K562 (cell line): ENCODE results near the gene GIGYF1. TPM values are rescaled to one million over a fixed set of nuclear protein-coding genes. Genes with fewer than 3 reads are reported as not detected.

Experiments used
- ATAC-seq: fragments of 200-7000 bp; cut with Tn5 transposase; 3 replicates; pipeline ENCODE4 v1.9.1; 2020; ENCODE audit warnings: moderate library complexity
- BruUV-seq: library from RNA; stranded (reverse); fragments of 400-500 nt; replicated peaks from 2 replicates; lab custom pipeline; 2021; lab: Mats Ljungman, UMichigan
- CTCF ChIA-PET: fragments of 300-600 bp; formaldehyde crosslinking; extraction: SDS; loops from one replicate; lab custom pipeline; 2021; ENCODE audit warnings: low intra/inter-chr PET ratio; lab: Yijun Ruan, JAX
- POLR2A ChIA-PET: fragments of 300-600, 350-650 bp; sonication (Branson Sonifier 250); formaldehyde crosslinking; extraction: SDS; loops from one replicate; lab custom pipeline; 2021; ENCODE audit warnings: antibody characterized with exemption, inconsistent platforms; lab: Yijun Ruan, JAX
- DNase-seq, 4 experiments: peaks; one replicate each; pipeline versions ENCODE4 v3.0.0 to v3.0.0-alpha.2; 2011 to 2018; ENCODE audit warnings: low spot score in 3 of 4, mixed read lengths in 3 of 4; ENCODE audit errors: extremely low read depth in 1 of 4
- FAIRE-seq: peaks from 2 replicates; lab custom pipeline; 2011; peaks lifted over from hg19 to GRCh38; lab: Jason Lieb, UNC
- H2AFZ ChIP-seq: 2 replicates; pipeline ENCODE4 v1.6.0; 2011; ENCODE audit warnings: low read depth, low read length, control low read depth, inconsistent platforms
- H3K27ac ChIP-seq: fragments of 200-600 bp; 3 replicates; pipeline ENCODE4 v1.8.0; 2011; ENCODE audit warnings: low read depth, mild to moderate bottlenecking, control low read depth, inconsistent platforms, low read length, moderate library complexity, mixed read lengths; ENCODE audit errors: extremely low read depth
- H3K27me3 ChIP-seq, 2 experiments: fragments of 300-600 bp in 1 of 2; 2 replicates in 1 of 2; 3 replicates in 1 of 2; pipeline versions ENCODE4 v1.6.0 to v1.8.0; 2011; ENCODE audit warnings: inconsistent platforms in 2 of 2, low read length in 2 of 2, mild to moderate bottlenecking in 1 of 2, mixed read lengths in 1 of 2, moderate library complexity in 1 of 2; ENCODE audit not compliant: control insufficient read depth in 2 of 2, insufficient read depth in 2 of 2
- H3K36me3 ChIP-seq: fragments of 300-600 bp; 3 replicates; pipeline ENCODE4 v1.8.0; 2011; ENCODE audit warnings: mild to moderate bottlenecking, low read length, inconsistent platforms; ENCODE audit not compliant: control insufficient read depth, insufficient read depth
- H3K4me1 ChIP-seq, 2 experiments: fragments of 200-600 bp in 1 of 2; replicated peaks in 1 of 2; 2 replicates in 1 of 2; 3 replicates in 1 of 2; pipeline versions ENCODE4 v1.5.1 to v1.8.0; 2011; ENCODE audit warnings: inconsistent platforms in 2 of 2, low read length in 2 of 2, mild to moderate bottlenecking in 1 of 2, mixed read lengths in 1 of 2, moderate library complexity in 1 of 2; ENCODE audit not compliant: control insufficient read depth in 2 of 2, insufficient read depth in 2 of 2
- H3K4me2 ChIP-seq: 2 replicates; pipeline ENCODE4 v1.6.1; 2011; ENCODE audit warnings: low read length, control low read depth, inconsistent platforms, mixed read lengths; ENCODE audit not compliant: insufficient read depth
- H3K4me3 ChIP-seq: fragments of 200-600 bp; sonication (generic), shearing (Covaris generic); 2 replicates; pipeline ENCODE4 v1.5.1; 2016; ENCODE audit warnings: control low read depth, inconsistent platforms
- H3K79me2 ChIP-seq: fragments of 200-600 bp; 3 replicates; pipeline ENCODE4 v1.8.0; 2011; ENCODE audit warnings: low read length, inconsistent platforms; ENCODE audit not compliant: control insufficient read depth, insufficient read depth
- H3K9ac ChIP-seq, 2 experiments: 2 replicates each; pipeline versions ENCODE4 v1.6.0 to v1.6.1; 2011; ENCODE audit warnings: low read depth in 2 of 2, low read length in 2 of 2, control low read depth in 1 of 2, inconsistent platforms in 1 of 2, mild to moderate bottlenecking in 1 of 2, mixed read lengths in 1 of 2; ENCODE audit not compliant: insufficient read depth in 1 of 2
- H3K9me1 ChIP-seq: one replicate; pipeline ENCODE4 v1.6.0; 2011; ENCODE audit warnings: inconsistent platforms, mild to moderate bottlenecking, low read length, moderate library complexity; ENCODE audit not compliant: control insufficient read depth, insufficient read depth
- H3K9me3 ChIP-seq: replicated peaks from 2 replicates; pipeline ENCODE4 v1.5.1; 2011; ENCODE audit warnings: low read depth, low read length, inconsistent platforms; ENCODE audit not compliant: control insufficient read depth, insufficient read depth
- H4K20me1 ChIP-seq: replicated peaks from 2 replicates; pipeline ENCODE4 v1.6.1; 2011; ENCODE audit warnings: low read length, inconsistent platforms, mixed read lengths; ENCODE audit not compliant: control insufficient read depth, insufficient read depth
- CTCFL ChIP-seq: IDR thresholded peaks from 2 replicates; pipeline ENCODE4 v1.6.1; 2011; ENCODE audit warnings: borderline replicate concordance, low read depth, mild to moderate bottlenecking, moderate library complexity, low read length; ENCODE audit not compliant: insufficient read depth, poor library complexity, severe bottlenecking
- E2F6 ChIP-seq, 2 experiments: IDR thresholded peaks; 2 replicates each; pipeline ENCODE4 v1.6.1; 2011; ENCODE audit warnings: borderline replicate concordance in 1 of 2, control low read depth in 1 of 2, low read depth in 1 of 2, low read length in 1 of 2, mild to moderate bottlenecking in 1 of 2, mixed read lengths in 1 of 2, moderate library complexity in 1 of 2; ENCODE audit not compliant: insufficient read depth in 1 of 2, insufficient read length in 1 of 2, poor library complexity in 1 of 2, severe bottlenecking in 1 of 2; ENCODE audit errors: extremely low read depth in 1 of 2
- HNRNPH1 ChIP-seq: fragments of 200-400 bp; formaldehyde crosslinking; optimal IDR thresholded peaks from 2 replicates; pipeline ENCODE3; 2017; ENCODE audit warnings: low read depth, mild to moderate bottlenecking, low read length, moderate library complexity
- NKRF ChIP-seq: fragments of 450-650 bp; IDR thresholded peaks from 2 replicates; pipeline ENCODE4 v1.6.1; 2016; ENCODE audit warnings: borderline replicate concordance
- PTTG1 ChIP-seq: fragments of 450-650 bp; IDR thresholded peaks from 2 replicates; pipeline ENCODE4 v1.6.1; 2016; ENCODE audit warnings: low read depth, mild to moderate bottlenecking, missing genetic modification characterization, missing compliant biosample characterization
- RBFOX2 ChIP-seq: fragments of 200-400 bp; formaldehyde crosslinking; IDR thresholded peaks from 2 replicates; pipeline ENCODE4 v1.6.1; 2017; ENCODE audit warnings: low read depth, mild to moderate bottlenecking, low read length, moderate library complexity
- RBM15 ChIP-seq: fragments of 200-400 bp; formaldehyde crosslinking; IDR thresholded peaks from 2 replicates; pipeline ENCODE4 v1.6.1; 2018; ENCODE audit warnings: mild to moderate bottlenecking, low read length, moderate library complexity; ENCODE audit not compliant: insufficient read depth
- SIX5 ChIP-seq, 2 experiments: IDR thresholded peaks; 2 replicates each; pipeline ENCODE4 v1.6.1; 2011; ENCODE audit warnings: low read length in 2 of 2, borderline replicate concordance in 1 of 2, low read depth in 1 of 2, mild to moderate bottlenecking in 1 of 2, moderate library complexity in 1 of 2; ENCODE audit not compliant: insufficient read depth in 1 of 2
- SMAD4 ChIP-seq: fragments of 250-450 bp; sonication (Bioruptor Pico); conservative IDR thresholded peaks from 2 replicates; pipeline ENCODE4 v1.8.0; 2021; ENCODE audit warnings: inconsistent platforms, mild to moderate bottlenecking, moderate library complexity
- SREBF2 ChIP-seq: sonication (generic); formaldehyde crosslinking; IDR thresholded peaks from 2 replicates; pipeline ENCODE4 v1.4.0; 2020; ENCODE audit warnings: mild to moderate bottlenecking, missing genetic modification reagents
- WGBS: fragments of 100-300 bp; shearing (Covaris generic); methylation state at CpG from one replicate; pipeline ENCODE4 v1.1.6; 2016; ENCODE audit warnings: low coverage, mixed read lengths; ENCODE audit not compliant: insufficient coverage; ENCODE audit errors: missing lambda C conversion rate; 5-methylcytosine and 5-hydroxymethylcytosine counted together
- in situ Hi-C: fragments of 300-500 bp; cut with MboI; formaldehyde crosslinking; loops from 4 replicates; pipeline ENCODE4 v1.15.0; 2018; ENCODE audit warnings: inconsistent platforms, mixed read lengths
- intact Hi-C: fragments of 100-400 bp; cut with micrococcal nuclease; formaldehyde crosslinking; loops from 2 replicates; pipeline ENCODE4 v1.14.2; 2022
- polyA plus RNA-seq, 8 experiments: library from polyadenylated mRNA; depleted of rRNA in 4 of 8; stranded (reverse) in 5 of 8; unstranded in 3 of 8; fragments of >200 nt; fragmentation: Nextera tagmentation in 2 of 8; fragmentation: Illumina TruSeq in 1 of 8; extraction: Ambion mirVana in 2 of 8; extraction: Trizol in 1 of 8; gene quantifications; 2 replicates each; pipeline versions ENCODE4 v1.2.1 to v1.2.3, GENCODE V29; 2011 to 2014; ENCODE audit warnings: inconsistent platforms in 1 of 8, missing spikeins in 1 of 8
- total RNA-seq, 7 experiments: library from RNA; depleted of rRNA in 6 of 7; stranded (reverse); fragments of >200 nt in 6 of 7; fragmentation: Illumina TruSeq in 2 of 7; extraction: Trizol in 2 of 7; gene quantifications; 2 replicates each; pipeline versions ENCODE4 v1.2.1 to v1.2.3, GENCODE V29; 2011 to 2021; ENCODE audit warnings: low replicate concordance in 1 of 7
- TF ChIP-seq, protein P1 (sequence below): fragments of 250-450 bp; sonication (Bioruptor Pico); IDR thresholded peaks from 2 replicates; pipeline ENCODE4 v1.8.0; 2021; ENCODE audit warnings: moderate library complexity, mild to moderate bottlenecking, inconsistent platforms
- TF ChIP-seq, protein P2 (sequence below): sonication (generic); formaldehyde crosslinking; IDR thresholded peaks from 2 replicates; pipeline ENCODE4 v1.5.0; 2020; ENCODE audit warnings: missing genetic modification reagents
- TF ChIP-seq, protein P3 (sequence below): sonication (generic); formaldehyde crosslinking; IDR thresholded peaks from 2 replicates; pipeline ENCODE4 v1.8.1; 2023; ENCODE audit warnings: mild to moderate bottlenecking, missing genetic modification reagents, moderate library complexity

The GIGYF1 gene
- total and polyA plus RNA-seq, 9 of the 15 experiments (the other 6 are each of a cell fraction or from before 2014, with no cell fraction given), result 0.56 to 76.2 (median 16.8) TPM

- intact Hi-C loops (no loop called here), in situ Hi-C loops (no loop called here)
- H3K9me1 ChIP-seq, result no peaks in the 10 kb centered on the region
- H3K4me2 ChIP-seq, result peak overlapping the region; percentile 88
- peaks cover 0 to 70% of the 10 kb centered on the region in 2 experiments; a peak in 4 of 5 replicates for H3K4me1 ChIP-seq
- no TSS peak for BruUV-seq
- peak; percentile 25 for ATAC-seq
- H3K27ac ChIP-seq, result peak overlapping the region; percentile 98
- H3K79me2 ChIP-seq, result peaks cover 46% of the 10 kb centered on the region
- no peak overlapping the region for H2AFZ ChIP-seq
- POLR2A ChIA-PET, result interaction anchor here (0.6 to 1.4 kb wide), 4 partner anchors 14 to 1256 kb away, joined by 4 to 5 read pairs (median 4); no protein-coding TSS in a partner anchor
- FAIRE-seq, result no peak
- H4K20me1 ChIP-seq, result peaks cover 16% of the 10 kb centered on the region; the same call in 1 of the 2 replicates
- peaks cover 38% of the 10 kb centered on the region; the same call in 2 of the 3 replicates for H3K36me3 ChIP-seq
- DNase-seq, result no peak
- no peaks in the 10 kb centered on the region for H3K27me3 ChIP-seq
- peak overlapping the region; percentile 93 to 98; a peak in 3 of 4 replicates for H3K9ac ChIP-seq
- CTCF ChIA-PET, result no interaction called here
- under 1% methylated on average over 37 of the region's 46 CpGs for WGBS
- H3K9me3 ChIP-seq, result no peaks in the 10 kb centered on the region
- H3K4me3 ChIP-seq, result peak overlapping the region; percentile 99
- TF ChIP-seq PTTG1 (tag) (no peak), RBM15 (no peak), SIX5 (IDR thresholded peaks at IDR 0.05; ENCODE audit: borderline replicate concordance in 1 of 2, insufficient read depth in 1 of 2, low read depth in 1 of 2, low read length in 2 of 2) (no peak), SREBF2 (no peak), SMAD4 (CRISPR knock-in tag) (0 out of 2 replicates have a peak, but pooled peaks have one; percentile 51), RBFOX2 (peak; percentile 12; the same call in 1 of the 2 replicates), NKRF (no peak), CTCFL (no peak), E2F6 (IDR thresholded peaks at IDR 0.05; ENCODE audit: borderline replicate concordance in 1 of 2, extremely low read depth in 1 of 2, insufficient read depth in 1 of 2, insufficient read length in 1 of 2, low read depth in 1 of 2, low read length in 1 of 2, poor library complexity in 1 of 2, severe bottlenecking in 1 of 2) (peak in 1 of 2 experiments; percentile 41), HNRNPH1 (no peak)
- TF ChIP-seq, protein P1, sequence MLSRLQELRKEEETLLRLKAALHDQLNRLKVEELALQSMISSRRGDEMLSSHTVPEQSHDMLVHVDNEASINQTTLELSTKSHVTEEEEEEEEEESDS, result no peak
- TF ChIP-seq, protein P2, sequence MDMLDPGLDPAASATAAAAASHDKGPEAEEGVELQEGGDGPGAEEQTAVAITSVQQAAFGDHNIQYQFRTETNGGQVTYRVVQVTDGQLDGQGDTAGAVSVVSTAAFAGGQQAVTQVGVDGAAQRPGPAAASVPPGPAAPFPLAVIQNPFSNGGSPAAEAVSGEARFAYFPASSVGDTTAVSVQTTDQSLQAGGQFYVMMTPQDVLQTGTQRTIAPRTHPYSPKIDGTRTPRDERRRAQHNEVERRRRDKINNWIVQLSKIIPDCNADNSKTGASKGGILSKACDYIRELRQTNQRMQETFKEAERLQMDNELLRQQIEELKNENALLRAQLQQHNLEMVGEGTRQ (CRISPR knock-in tag), result no peak
- TF ChIP-seq, protein P3, sequence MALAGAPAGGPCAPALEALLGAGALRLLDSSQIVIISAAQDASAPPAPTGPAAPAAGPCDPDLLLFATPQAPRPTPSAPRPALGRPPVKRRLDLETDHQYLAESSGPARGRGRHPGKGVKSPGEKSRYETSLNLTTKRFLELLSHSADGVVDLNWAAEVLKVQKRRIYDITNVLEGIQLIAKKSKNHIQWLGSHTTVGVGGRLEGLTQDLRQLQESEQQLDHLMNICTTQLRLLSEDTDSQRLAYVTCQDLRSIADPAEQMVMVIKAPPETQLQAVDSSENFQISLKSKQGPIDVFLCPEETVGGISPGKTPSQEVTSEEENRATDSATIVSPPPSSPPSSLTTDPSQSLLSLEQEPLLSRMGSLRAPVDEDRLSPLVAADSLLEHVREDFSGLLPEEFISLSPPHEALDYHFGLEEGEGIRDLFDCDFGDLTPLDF, result no peak
Observed at GRCh38 chr7:100675105-100675451, 19.0 kb downstream of the GIGYF1 start.
